ENCODE data around the gene CDADC1.

CDADC1 gene

DNA sequence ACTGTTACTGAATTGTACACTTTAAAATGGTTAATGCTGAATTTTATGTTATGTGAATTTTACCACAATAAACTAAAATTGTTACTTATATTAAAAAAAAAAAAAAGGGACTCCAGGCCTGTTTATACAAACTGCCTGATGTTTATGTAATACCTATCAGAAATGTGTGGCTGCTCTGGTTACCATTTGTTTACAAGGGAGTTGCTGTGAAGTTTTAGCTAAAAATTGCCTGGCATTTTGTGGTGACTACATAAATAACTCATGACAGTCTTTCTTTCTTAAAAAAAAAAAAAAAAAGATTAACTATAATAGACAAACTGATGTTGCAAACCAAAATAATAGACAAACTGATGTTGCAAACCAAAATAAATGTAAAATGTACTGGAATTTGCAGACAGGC, 71.8 kb downstream of the CDADC1 start:
- Histone ChIP-seq H4K8ac (ENCODE audit: low read depth, low read length) (no peak overlapping the region), H3K27me3 (ENCODE audit: control insufficient read depth in 3 of 3, insufficient read depth in 3 of 3, low read depth in 1 of 3, low read length in 3 of 3) (no peaks in the 10 kb centered on the region), H2BK5ac (ENCODE audit: low read length) (no peak overlapping the region), H3K9me3 (replicated peaks in 1 of 2; ENCODE audit: control insufficient read depth in 2 of 2, insufficient read depth in 1 of 2, low read depth in 1 of 2, low read length in 2 of 2) (no peaks in the 10 kb centered on the region), H2BK15ac (ENCODE audit: low read length) (no peak overlapping the region), H3K4me2 (ENCODE audit: insufficient read depth, low read length, poor library complexity, severe bottlenecking) (no peak overlapping the region), H3K4ac (ENCODE audit: low read length) (no peak overlapping the region), H2AFZ (ENCODE audit: low read length) (no peak overlapping the region), H3K18ac (ENCODE audit: low read length) (no peak overlapping the region), H3K79me1 (ENCODE audit: low read depth, low read length) (no peaks in the 10 kb centered on the region), H3K14ac (ENCODE audit: low read length) (no peak overlapping the region), H3K9ac (ENCODE audit: low read depth, low read length, poor library complexity) (no peak overlapping the region), H3K27ac (replicated peaks; ENCODE audit: low read length) (no peak overlapping the region), H3K23ac (ENCODE audit: low read depth, low read length, poor library complexity) (no peak overlapping the region), H4K91ac (ENCODE audit: low read depth, low read length, poor library complexity) (no peak overlapping the region), H2AK5ac (ENCODE audit: low read depth, low read length) (no peak overlapping the region), H2BK120ac (ENCODE audit: low read depth, low read length) (no peak overlapping the region), H3K4me1 (ENCODE audit: control insufficient read depth in 2 of 2, insufficient read depth in 1 of 2, low read depth in 1 of 2, low read length in 2 of 2) (no peaks in the 10 kb centered on the region), H3K4me3 (ENCODE audit: low read length in 2 of 2) (no peak overlapping the region), H3K36me3 (replicated peaks in 1 of 2; ENCODE audit: control insufficient read depth in 2 of 2, insufficient read depth in 2 of 2, low read length in 2 of 2) (no peaks in the 10 kb centered on the region), H2BK12ac (ENCODE audit: low read length) (no peak overlapping the region)
- DNase-seq (ENCODE audit: low spot score), result no peak

DNA sequence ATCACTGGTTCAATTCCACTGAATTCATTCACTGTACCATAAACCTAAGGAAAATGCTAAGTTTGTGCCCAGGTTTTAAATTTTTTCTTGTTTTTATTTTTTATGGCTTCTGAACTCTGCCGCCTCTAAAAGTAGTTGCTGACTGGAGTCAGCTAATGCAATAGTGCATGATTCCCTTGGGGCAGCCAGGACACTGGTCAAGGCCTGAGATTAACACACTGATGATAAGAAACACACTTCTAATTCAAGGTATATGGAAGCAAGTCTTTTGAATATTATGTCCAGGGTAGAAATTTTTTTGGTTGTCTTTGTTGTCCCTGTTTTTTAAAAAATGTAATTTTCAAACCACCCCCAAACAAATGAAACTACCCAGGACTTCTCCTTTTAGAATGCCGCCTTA, 72.2 kb downstream of the CDADC1 start:
- Histone ChIP-seq H3K23ac (ENCODE audit: low read depth, low read length, poor library complexity) (no peak overlapping the region), H3K9me3 (replicated peaks in 1 of 2; ENCODE audit: control insufficient read depth in 2 of 2, insufficient read depth in 1 of 2, low read depth in 1 of 2, low read length in 2 of 2) (no peaks in the 10 kb centered on the region), H2BK12ac (ENCODE audit: low read length) (no peak overlapping the region), H3K9ac (ENCODE audit: low read depth, low read length, poor library complexity) (no peak overlapping the region), H3K27ac (replicated peaks; ENCODE audit: low read length) (no peak overlapping the region), H2AK5ac (ENCODE audit: low read depth, low read length) (no peak overlapping the region), H2BK5ac (ENCODE audit: low read length) (no peak overlapping the region), H3K36me3 (replicated peaks in 1 of 2; ENCODE audit: control insufficient read depth in 2 of 2, insufficient read depth in 2 of 2, low read length in 2 of 2) (no peaks in the 10 kb centered on the region), H3K27me3 (ENCODE audit: control insufficient read depth in 3 of 3, insufficient read depth in 3 of 3, low read depth in 1 of 3, low read length in 3 of 3) (no peaks in the 10 kb centered on the region), H4K91ac (ENCODE audit: low read depth, low read length, poor library complexity) (no peak overlapping the region), H3K14ac (ENCODE audit: low read length) (no peak overlapping the region), H2BK15ac (ENCODE audit: low read length) (no peak overlapping the region), H3K4me1 (ENCODE audit: control insufficient read depth in 2 of 2, insufficient read depth in 1 of 2, low read depth in 1 of 2, low read length in 2 of 2) (no peaks in the 10 kb centered on the region), H3K4ac (ENCODE audit: low read length) (no peak overlapping the region), H3K4me3 (ENCODE audit: low read length in 2 of 2) (no peak overlapping the region), H3K18ac (ENCODE audit: low read length) (no peak overlapping the region), H3K4me2 (ENCODE audit: insufficient read depth, low read length, poor library complexity, severe bottlenecking) (no peak overlapping the region), H2AFZ (ENCODE audit: low read length) (no peak overlapping the region), H3K79me1 (ENCODE audit: low read depth, low read length) (no peaks in the 10 kb centered on the region), H2BK120ac (ENCODE audit: low read depth, low read length) (no peak overlapping the region), H4K8ac (ENCODE audit: low read depth, low read length) (no peak overlapping the region)
- DNase-seq (ENCODE audit: low spot score), result no peak
- WGBS, 2 donors (ENCODE audit: extremely low coverage in 2 of 2, insufficient read length in 2 of 2, insufficient replicate concordance in 1 of 2), result no CpG with 5 or more reads among the region's 2 CpGs

GRCh38 chr13:49320975-49321374, 73.2 kb downstream of the CDADC1 start:
- no peaks in the 10 kb centered on the region for H3K36me3 ChIP-seq (replicated peaks in 1 of 2; ENCODE audit: control insufficient read depth in 2 of 2, insufficient read depth in 2 of 2, low read length in 2 of 2)
- WGBS, 2 donors (ENCODE audit: extremely low coverage in 2 of 2, insufficient read length in 2 of 2, insufficient replicate concordance in 1 of 2), result no CpG with 5 or more reads among the region's 2 CpGs
- no peak overlapping the region for H2AFZ ChIP-seq (ENCODE audit: low read length)
- H3K4me1 ChIP-seq (ENCODE audit: control insufficient read depth in 2 of 2, insufficient read depth in 1 of 2, low read depth in 1 of 2, low read length in 2 of 2), result no peaks in the 10 kb centered on the region
- no peak overlapping the region for H3K4me3 ChIP-seq (ENCODE audit: low read length in 2 of 2)
- no peaks in the 10 kb centered on the region for H3K27me3 ChIP-seq (ENCODE audit: control insufficient read depth in 3 of 3, insufficient read depth in 3 of 3, low read depth in 1 of 3, low read length in 3 of 3)
- no peak overlapping the region for H2BK15ac ChIP-seq (ENCODE audit: low read length)
- DNase-seq (ENCODE audit: low spot score), result no peak
- no peak overlapping the region for H2BK120ac ChIP-seq (ENCODE audit: low read depth, low read length)
- H3K27ac ChIP-seq (replicated peaks; ENCODE audit: low read length), result no peak overlapping the region
- H2BK5ac ChIP-seq (ENCODE audit: low read length), result no peak overlapping the region
- H3K4me2 ChIP-seq (ENCODE audit: insufficient read depth, low read length, poor library complexity, severe bottlenecking), result no peak overlapping the region
- no peak overlapping the region for H3K14ac ChIP-seq (ENCODE audit: low read length)
- no peak overlapping the region for H3K23ac ChIP-seq (ENCODE audit: low read depth, low read length, poor library complexity)
- H3K9me3 ChIP-seq (replicated peaks in 1 of 2; ENCODE audit: control insufficient read depth in 2 of 2, insufficient read depth in 1 of 2, low read depth in 1 of 2, low read length in 2 of 2), result no peaks in the 10 kb centered on the region
- H2AK5ac ChIP-seq (ENCODE audit: low read depth, low read length), result no peak overlapping the region
- H3K79me1 ChIP-seq (ENCODE audit: low read depth, low read length), result no peaks in the 10 kb centered on the region
- H3K4ac ChIP-seq (ENCODE audit: low read length), result no peak overlapping the region
- no peak overlapping the region for H4K91ac ChIP-seq (ENCODE audit: low read depth, low read length, poor library complexity)
- no peak overlapping the region for H4K8ac ChIP-seq (ENCODE audit: low read depth, low read length)
- H2BK12ac ChIP-seq (ENCODE audit: low read length), result no peak overlapping the region
- H3K9ac ChIP-seq (ENCODE audit: low read depth, low read length, poor library complexity), result no peak overlapping the region
- no peak overlapping the region for H3K18ac ChIP-seq (ENCODE audit: low read length)

DNA sequence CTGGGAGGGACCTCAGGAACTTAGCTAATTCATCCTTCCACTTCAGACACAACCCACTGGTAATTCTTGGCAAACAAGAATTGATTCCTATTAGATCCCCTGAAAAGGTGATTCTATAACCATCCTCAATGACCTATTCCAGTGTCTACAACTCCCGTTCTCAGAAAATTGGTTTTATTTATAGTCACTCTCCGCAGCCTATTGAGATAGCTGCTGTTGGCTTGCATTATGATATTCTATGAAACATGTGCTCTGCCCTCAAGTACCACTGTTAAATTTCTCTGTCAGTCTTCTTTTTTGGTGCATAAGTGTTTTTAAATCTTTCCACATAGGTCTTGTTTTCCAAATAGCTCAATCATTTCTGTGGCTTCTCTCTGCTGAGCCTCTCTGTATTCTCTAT, 75.0 kb downstream of the CDADC1 start:
- no CpG with 5 or more reads among the region's 2 CpGs for WGBS, 2 donors (ENCODE audit: extremely low coverage in 2 of 2, insufficient read length in 2 of 2, insufficient replicate concordance in 1 of 2)
- Histone ChIP-seq H3K23ac (ENCODE audit: low read depth, low read length, poor library complexity) (no peak overlapping the region), H2AFZ (ENCODE audit: low read length) (no peak overlapping the region), H2BK12ac (ENCODE audit: low read length) (no peak overlapping the region), H3K14ac (ENCODE audit: low read length) (no peak overlapping the region), H3K4ac (ENCODE audit: low read length) (no peak overlapping the region), H2BK15ac (ENCODE audit: low read length) (no peak overlapping the region), H3K9me3 (replicated peaks in 1 of 2; ENCODE audit: control insufficient read depth in 2 of 2, insufficient read depth in 1 of 2, low read depth in 1 of 2, low read length in 2 of 2) (no peaks in the 10 kb centered on the region), H3K27me3 (ENCODE audit: control insufficient read depth in 3 of 3, insufficient read depth in 3 of 3, low read depth in 1 of 3, low read length in 3 of 3) (no peaks in the 10 kb centered on the region), H3K27ac (replicated peaks; ENCODE audit: low read length) (no peak overlapping the region), H3K4me2 (ENCODE audit: insufficient read depth, low read length, poor library complexity, severe bottlenecking) (no peak overlapping the region), H3K9ac (ENCODE audit: low read depth, low read length, poor library complexity) (no peak overlapping the region), H4K91ac (ENCODE audit: low read depth, low read length, poor library complexity) (no peak overlapping the region), H4K8ac (ENCODE audit: low read depth, low read length) (no peak overlapping the region), H3K36me3 (replicated peaks in 1 of 2; ENCODE audit: control insufficient read depth in 2 of 2, insufficient read depth in 2 of 2, low read length in 2 of 2) (no peaks in the 10 kb centered on the region), H3K4me3 (ENCODE audit: low read length in 2 of 2) (no peak overlapping the region), H2BK5ac (ENCODE audit: low read length) (no peak overlapping the region), H2BK120ac (ENCODE audit: low read depth, low read length) (no peak overlapping the region), H3K79me1 (ENCODE audit: low read depth, low read length) (no peaks in the 10 kb centered on the region), H2AK5ac (ENCODE audit: low read depth, low read length) (no peak overlapping the region), H3K4me1 (ENCODE audit: control insufficient read depth in 2 of 2, insufficient read depth in 1 of 2, low read depth in 1 of 2, low read length in 2 of 2) (peaks cover 0 to 1% of the 10 kb centered on the region in 2 donors), H3K18ac (ENCODE audit: low read length) (no peak overlapping the region)
- DNase-seq (ENCODE audit: low spot score), result no peak
